ENCODE results near the gene CYGB.

DNA sequence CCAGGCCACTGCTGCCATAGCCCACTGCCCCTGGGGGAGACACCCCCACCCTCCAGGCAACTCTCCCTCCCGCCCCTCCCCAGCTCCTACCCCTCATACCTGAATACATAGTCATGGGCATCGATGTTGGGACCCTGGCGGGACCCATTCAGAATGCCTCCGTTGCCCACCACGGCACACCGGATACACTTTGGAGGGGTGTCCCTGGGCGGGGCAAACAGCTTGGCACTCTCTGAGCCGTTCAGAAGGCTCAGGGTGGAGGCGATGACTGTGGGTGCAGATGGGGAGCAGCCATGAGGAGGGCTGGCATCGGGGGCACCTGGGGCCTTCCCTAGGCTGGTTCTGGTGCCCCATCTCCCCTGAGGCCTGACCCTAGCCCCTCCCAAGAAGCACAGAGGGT lies 35.6 kb upstream of the CYGB start:
- no peak for TF ChIP-seq CTCF (IDR thresholded peaks at IDR 0.05; ENCODE audit: borderline replicate concordance, extremely low read depth, low read length, poor library complexity, severe bottlenecking)
- TF ChIP-seq EZH2 (IDR thresholded peaks at IDR 0.05; ENCODE audit: borderline replicate concordance, low read depth, low read length, severe bottlenecking), result no peak

Measured in DND-41 (cell line).